Neural cell (in vitro differentiated cells): ENCODE results near the gene ARHGAP18. TPM values are rescaled to one million over a fixed set of nuclear protein-coding genes. Genes with fewer than 3 reads are reported as not detected.

Experiments
- H2AFZ ChIP-seq: fragments of 200-600, 300-800 bp; sonication (generic), shearing (Covaris generic); 2 replicates; pipeline ENCODE4 v1.6.0; 2014; ENCODE audit warnings: low read depth, mild to moderate bottlenecking, antibody characterized with exemption, low read length, moderate library complexity
- H3F3A ChIP-seq: fragments of 200-600 bp; shearing (Covaris generic); 2 replicates; pipeline ENCODE4 v1.6.1; 2016; ENCODE audit warnings: mild to moderate bottlenecking, moderate library complexity, mixed read lengths, antibody characterized with exemption, low read length; ENCODE audit not compliant: insufficient read depth, poor library complexity, severe bottlenecking
- H3K27ac ChIP-seq: fragments of 200-600, 300-800 bp; sonication (generic), shearing (Covaris generic); 2 replicates; pipeline ENCODE4 v1.5.1; 2014; ENCODE audit warnings: mild to moderate bottlenecking, low read length, moderate library complexity
- H3K27me3 ChIP-seq: fragments of 300-800, 200-600 bp; sonication (generic), shearing (Covaris generic); 2 replicates; pipeline ENCODE4 v1.6.0; 2014; ENCODE audit warnings: mild to moderate bottlenecking, low read depth, low read length, moderate library complexity; ENCODE audit not compliant: insufficient read depth
- H3K36me3 ChIP-seq: fragments of 300-800, 200-600 bp; sonication (generic), shearing (Covaris generic); 2 replicates; pipeline ENCODE4 v1.5.1; 2014; ENCODE audit warnings: mild to moderate bottlenecking, antibody characterized with exemption, low read length, moderate library complexity; ENCODE audit not compliant: insufficient read depth
- H3K4me2 ChIP-seq: fragments of 300-800, 200-600 bp; sonication (generic), shearing (Covaris generic); 2 replicates; pipeline ENCODE4 v1.6.0; 2014; ENCODE audit warnings: mild to moderate bottlenecking, low read length
- H3K4me3 ChIP-seq: fragments of 300-800, 200-600 bp; sonication (generic), shearing (Covaris generic); 2 replicates; pipeline ENCODE4 v1.5.1; 2014; ENCODE audit warnings: mild to moderate bottlenecking, low read length, moderate library complexity
- H3K79me2 ChIP-seq: fragments of 200-600 bp; shearing (Covaris generic); replicated peaks from 2 replicates; pipeline ENCODE4 v1.6.0; 2014; ENCODE audit warnings: mild to moderate bottlenecking, low read length, moderate library complexity; ENCODE audit not compliant: insufficient read depth
- H3K9ac ChIP-seq: fragments of 300-800, 200-600 bp; sonication (generic), shearing (Covaris generic); 2 replicates; pipeline ENCODE4 v1.6.1; 2016; ENCODE audit warnings: mild to moderate bottlenecking, low read length, mixed read lengths
- H3K9me2 ChIP-seq: fragments of 200-600 bp; shearing (Covaris generic); 2 replicates; pipeline ENCODE4 v1.6.1; 2016; ENCODE audit warnings: mild to moderate bottlenecking, low read length, mixed read lengths; ENCODE audit not compliant: insufficient read depth
- H3K9me3 ChIP-seq: fragments of 200-600, 300-800 bp; sonication (generic), shearing (Covaris generic); 2 replicates; pipeline ENCODE4 v1.6.1; 2016; ENCODE audit warnings: mild to moderate bottlenecking, mixed run types, low read length, moderate library complexity, mixed read lengths
- H4K20me1 ChIP-seq: fragments of 200-600 bp; shearing (Covaris generic); 2 replicates; pipeline ENCODE4 v1.6.1; 2016; ENCODE audit warnings: mild to moderate bottlenecking, mixed run types; ENCODE audit not compliant: insufficient read depth
- EP300 ChIP-seq: fragments of 450-650 bp; conservative IDR thresholded peaks from 2 replicates; pipeline ENCODE4 v1.6.1; 2014; ENCODE audit warnings: antibody characterized with exemption, mild to moderate bottlenecking, moderate library complexity; ENCODE audit not compliant: poor library complexity, severe bottlenecking
- EZH2 ChIP-seq: fragments of 200-600, 300-800 bp; shearing (Covaris generic), sonication (generic); IDR thresholded peaks from 2 replicates; pipeline ENCODE4 v1.6.1; 2014; ENCODE audit warnings: antibody characterized with exemption, low read length, borderline replicate concordance, mild to moderate bottlenecking; ENCODE audit not compliant: insufficient read depth, poor library complexity, severe bottlenecking
- MXI1 ChIP-seq: fragments of 450-650 bp; conservative IDR thresholded peaks from 2 replicates; pipeline ENCODE4 v1.6.1; 2014; ENCODE audit warnings: antibody characterized with exemption, mild to moderate bottlenecking; ENCODE audit not compliant: poor library complexity, severe bottlenecking
- POLR2AphosphoS5 ChIP-seq: IDR thresholded peaks from 2 replicates; pipeline ENCODE4 v1.6.1; 2012
- RAD21 ChIP-seq: fragments of 450-650 bp; conservative IDR thresholded peaks from 2 replicates; pipeline ENCODE4 v1.6.1; 2014; ENCODE audit warnings: antibody characterized with exemption, mild to moderate bottlenecking, moderate library complexity
- SMC3 ChIP-seq: fragments of 450-650 bp; conservative IDR thresholded peaks from 2 replicates; pipeline ENCODE4 v1.6.1; 2014; ENCODE audit warnings: antibody characterized with exemption, mild to moderate bottlenecking, moderate library complexity; ENCODE audit not compliant: poor library complexity
- TAF1 ChIP-seq: IDR thresholded peaks from 2 replicates; pipeline ENCODE4 v1.6.1; 2012; ENCODE audit warnings: low read depth
- polyA plus RNA-seq: library from polyadenylated mRNA; depleted of rRNA; stranded (reverse); fragments of >200 nt; gene quantifications from 2 replicates; pipeline ENCODE4 v1.2.3, GENCODE V29; 2014
- TF ChIP-seq, protein P1 (sequence below): fragments of 450-650 bp; IDR thresholded peaks from 2 replicates; pipeline ENCODE4 v1.5.1; 2014; ENCODE audit warnings: antibody characterized with exemption, mild to moderate bottlenecking, moderate library complexity; ENCODE audit not compliant: poor library complexity, severe bottlenecking
- TF ChIP-seq, protein P2 (sequence below): IDR thresholded peaks from 2 replicates; pipeline ENCODE4 v1.6.1; 2012; ENCODE audit warnings: borderline replicate concordance

Gene ARHGAP18
- polyA plus RNA-seq, 1 donor from 2014 or later = 4.7 TPM

DNA sequence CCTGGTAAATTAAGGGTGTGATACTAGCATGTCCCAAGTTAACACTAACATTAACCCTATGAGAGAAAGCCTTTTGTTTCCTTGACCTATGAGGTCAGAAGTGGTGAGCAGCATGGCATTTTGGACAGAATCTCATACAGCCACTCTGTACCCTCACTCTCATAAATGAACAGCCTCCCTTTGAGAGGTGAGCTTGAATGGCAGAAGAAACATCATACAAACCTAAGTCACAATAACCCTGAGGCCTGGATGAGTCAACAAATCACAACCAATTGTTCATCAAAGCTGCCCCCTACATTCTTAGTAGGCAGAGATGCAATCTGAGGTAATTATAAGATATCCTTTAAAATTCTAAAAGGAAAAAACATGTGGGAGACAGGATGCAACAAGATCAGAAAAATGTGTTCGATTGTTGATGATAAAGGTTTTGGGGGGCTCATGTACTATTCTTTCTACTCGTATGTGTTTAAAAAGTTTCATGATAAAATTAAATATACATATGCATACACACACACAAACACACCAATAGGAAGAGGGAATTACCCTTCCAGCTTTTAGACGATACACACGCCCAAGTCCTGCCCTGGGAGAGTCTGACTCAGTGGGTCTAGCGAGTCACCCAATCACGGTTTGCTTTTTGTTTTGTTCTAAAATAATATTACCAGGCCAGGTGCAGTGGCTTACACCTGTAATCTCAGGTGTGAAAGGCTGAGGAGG, 117.3 kb downstream of the ARHGAP18 start:
- TF ChIP-seq RAD21 (no peak), SMC3 (no peak), EZH2 (no peak)
- TF ChIP-seq, protein P1, sequence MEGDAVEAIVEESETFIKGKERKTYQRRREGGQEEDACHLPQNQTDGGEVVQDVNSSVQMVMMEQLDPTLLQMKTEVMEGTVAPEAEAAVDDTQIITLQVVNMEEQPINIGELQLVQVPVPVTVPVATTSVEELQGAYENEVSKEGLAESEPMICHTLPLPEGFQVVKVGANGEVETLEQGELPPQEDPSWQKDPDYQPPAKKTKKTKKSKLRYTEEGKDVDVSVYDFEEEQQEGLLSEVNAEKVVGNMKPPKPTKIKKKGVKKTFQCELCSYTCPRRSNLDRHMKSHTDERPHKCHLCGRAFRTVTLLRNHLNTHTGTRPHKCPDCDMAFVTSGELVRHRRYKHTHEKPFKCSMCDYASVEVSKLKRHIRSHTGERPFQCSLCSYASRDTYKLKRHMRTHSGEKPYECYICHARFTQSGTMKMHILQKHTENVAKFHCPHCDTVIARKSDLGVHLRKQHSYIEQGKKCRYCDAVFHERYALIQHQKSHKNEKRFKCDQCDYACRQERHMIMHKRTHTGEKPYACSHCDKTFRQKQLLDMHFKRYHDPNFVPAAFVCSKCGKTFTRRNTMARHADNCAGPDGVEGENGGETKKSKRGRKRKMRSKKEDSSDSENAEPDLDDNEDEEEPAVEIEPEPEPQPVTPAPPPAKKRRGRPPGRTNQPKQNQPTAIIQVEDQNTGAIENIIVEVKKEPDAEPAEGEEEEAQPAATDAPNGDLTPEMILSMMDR = no peak
- no peak overlapping the region for H2AFZ ChIP-seq
- H3K36me3 ChIP-seq = no peaks in the 10 kb centered on the region

DNA sequence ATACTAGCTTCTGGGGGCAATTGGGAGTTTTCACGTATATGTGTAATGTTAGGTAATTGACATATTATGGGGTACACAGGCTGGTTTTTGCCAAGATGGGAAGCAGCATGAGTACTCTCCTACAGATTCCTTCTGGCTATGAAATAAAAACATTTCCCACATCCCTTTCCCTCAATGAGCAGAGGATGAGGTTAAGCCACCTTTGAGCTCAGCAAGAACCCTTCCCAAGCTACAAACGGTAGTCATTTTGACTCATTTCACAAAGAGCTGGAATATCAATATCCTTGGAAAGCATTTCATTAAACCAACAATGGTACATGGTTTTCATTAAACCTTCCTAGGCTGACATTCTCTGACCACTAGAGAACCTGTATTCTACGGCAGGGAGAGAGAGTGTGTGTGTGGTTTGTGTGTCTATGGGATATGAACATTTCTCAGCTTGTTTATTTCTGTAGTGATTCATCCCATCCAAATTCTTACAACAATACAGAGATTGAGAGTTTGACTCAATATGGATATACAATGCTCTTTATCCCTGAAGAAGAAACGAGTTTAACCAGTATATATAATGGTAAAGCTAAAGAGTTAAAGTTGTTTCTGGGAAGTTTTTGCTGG, 119.5 kb downstream of the ARHGAP18 start:
- Histone ChIP-seq H3K27ac (no peak overlapping the region), H3K9ac (no peak overlapping the region), H3F3A (no peaks in the 10 kb centered on the region), H3K9me3 (no peaks in the 10 kb centered on the region), H3K27me3 (no peaks in the 10 kb centered on the region), H3K36me3 (no peaks in the 10 kb centered on the region), H3K4me3 (no peak overlapping the region), H3K79me2 (no peaks in the 10 kb centered on the region), H4K20me1 (no peaks in the 10 kb centered on the region), H3K9me2 (no peaks in the 10 kb centered on the region), H2AFZ (no peak overlapping the region), H3K4me2 (no peak overlapping the region)
- TF ChIP-seq, protein P2, sequence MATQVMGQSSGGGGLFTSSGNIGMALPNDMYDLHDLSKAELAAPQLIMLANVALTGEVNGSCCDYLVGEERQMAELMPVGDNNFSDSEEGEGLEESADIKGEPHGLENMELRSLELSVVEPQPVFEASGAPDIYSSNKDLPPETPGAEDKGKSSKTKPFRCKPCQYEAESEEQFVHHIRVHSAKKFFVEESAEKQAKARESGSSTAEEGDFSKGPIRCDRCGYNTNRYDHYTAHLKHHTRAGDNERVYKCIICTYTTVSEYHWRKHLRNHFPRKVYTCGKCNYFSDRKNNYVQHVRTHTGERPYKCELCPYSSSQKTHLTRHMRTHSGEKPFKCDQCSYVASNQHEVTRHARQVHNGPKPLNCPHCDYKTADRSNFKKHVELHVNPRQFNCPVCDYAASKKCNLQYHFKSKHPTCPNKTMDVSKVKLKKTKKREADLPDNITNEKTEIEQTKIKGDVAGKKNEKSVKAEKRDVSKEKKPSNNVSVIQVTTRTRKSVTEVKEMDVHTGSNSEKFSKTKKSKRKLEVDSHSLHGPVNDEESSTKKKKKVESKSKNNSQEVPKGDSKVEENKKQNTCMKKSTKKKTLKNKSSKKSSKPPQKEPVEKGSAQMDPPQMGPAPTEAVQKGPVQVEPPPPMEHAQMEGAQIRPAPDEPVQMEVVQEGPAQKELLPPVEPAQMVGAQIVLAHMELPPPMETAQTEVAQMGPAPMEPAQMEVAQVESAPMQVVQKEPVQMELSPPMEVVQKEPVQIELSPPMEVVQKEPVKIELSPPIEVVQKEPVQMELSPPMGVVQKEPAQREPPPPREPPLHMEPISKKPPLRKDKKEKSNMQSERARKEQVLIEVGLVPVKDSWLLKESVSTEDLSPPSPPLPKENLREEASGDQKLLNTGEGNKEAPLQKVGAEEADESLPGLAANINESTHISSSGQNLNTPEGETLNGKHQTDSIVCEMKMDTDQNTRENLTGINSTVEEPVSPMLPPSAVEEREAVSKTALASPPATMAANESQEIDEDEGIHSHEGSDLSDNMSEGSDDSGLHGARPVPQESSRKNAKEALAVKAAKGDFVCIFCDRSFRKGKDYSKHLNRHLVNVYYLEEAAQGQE = no peak
- TF ChIP-seq EP300 (no peak), EZH2 (no peak), MXI1 (no peak), TAF1 (no peak), RAD21 (no peak), SMC3 (no peak), POLR2AphosphoS5 (no peak)
- TF ChIP-seq, protein P1 = no peak

More for the DNA sequence above, 117.3 kb downstream of the ARHGAP18 start:
- Histone ChIP-seq H3K27ac (no peak overlapping the region), H3K4me3 (no peak overlapping the region), H3F3A (no peaks in the 10 kb centered on the region), H4K20me1 (no peaks in the 10 kb centered on the region), H3K9ac (no peak overlapping the region), H3K79me2 (no peaks in the 10 kb centered on the region), H3K4me2 (no peak overlapping the region), H3K9me2 (no peaks in the 10 kb centered on the region), H3K9me3 (no peaks in the 10 kb centered on the region), H3K27me3 (no peaks in the 10 kb centered on the region)
